GM12801 (cell line): Measurements from ENCODE around the gene GRM8.

Source experiments
- TF ChIP-seq, protein P1 (sequence below): IDR thresholded peaks from one replicate; pipeline ENCODE4 v1.5.1; 2011; ENCODE audit warnings: control low read depth; ENCODE audit not compliant: insufficient read length; ENCODE audit errors: extremely low read depth

Gene GRM8

GRCh38 chr7:126718419-126718818 is 534.3 kb downstream of the GRM8 start:
- TF ChIP-seq, protein P1, sequence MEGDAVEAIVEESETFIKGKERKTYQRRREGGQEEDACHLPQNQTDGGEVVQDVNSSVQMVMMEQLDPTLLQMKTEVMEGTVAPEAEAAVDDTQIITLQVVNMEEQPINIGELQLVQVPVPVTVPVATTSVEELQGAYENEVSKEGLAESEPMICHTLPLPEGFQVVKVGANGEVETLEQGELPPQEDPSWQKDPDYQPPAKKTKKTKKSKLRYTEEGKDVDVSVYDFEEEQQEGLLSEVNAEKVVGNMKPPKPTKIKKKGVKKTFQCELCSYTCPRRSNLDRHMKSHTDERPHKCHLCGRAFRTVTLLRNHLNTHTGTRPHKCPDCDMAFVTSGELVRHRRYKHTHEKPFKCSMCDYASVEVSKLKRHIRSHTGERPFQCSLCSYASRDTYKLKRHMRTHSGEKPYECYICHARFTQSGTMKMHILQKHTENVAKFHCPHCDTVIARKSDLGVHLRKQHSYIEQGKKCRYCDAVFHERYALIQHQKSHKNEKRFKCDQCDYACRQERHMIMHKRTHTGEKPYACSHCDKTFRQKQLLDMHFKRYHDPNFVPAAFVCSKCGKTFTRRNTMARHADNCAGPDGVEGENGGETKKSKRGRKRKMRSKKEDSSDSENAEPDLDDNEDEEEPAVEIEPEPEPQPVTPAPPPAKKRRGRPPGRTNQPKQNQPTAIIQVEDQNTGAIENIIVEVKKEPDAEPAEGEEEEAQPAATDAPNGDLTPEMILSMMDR: no peak

DNA sequence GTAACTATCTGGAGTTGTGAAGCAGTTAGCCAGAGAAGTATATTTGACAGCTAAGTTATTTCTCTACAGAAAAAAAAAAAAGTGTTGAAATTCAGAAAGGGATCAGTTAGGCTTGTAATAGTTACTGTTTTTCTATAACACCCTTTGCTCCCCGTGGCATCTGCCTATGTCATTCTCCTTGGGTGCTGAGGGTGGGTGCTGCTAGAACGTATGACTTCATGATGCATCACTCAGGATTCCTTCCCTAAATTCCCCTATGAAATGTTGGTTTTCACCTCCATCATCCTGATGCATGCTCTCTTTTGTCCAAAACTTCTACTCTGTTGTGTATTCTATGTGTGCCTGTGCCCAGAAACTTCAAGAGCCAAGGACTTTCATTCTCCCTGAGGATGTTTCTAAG is 536.4 kb downstream of the GRM8 start:
- TF ChIP-seq, protein P1: no peak

DNA sequence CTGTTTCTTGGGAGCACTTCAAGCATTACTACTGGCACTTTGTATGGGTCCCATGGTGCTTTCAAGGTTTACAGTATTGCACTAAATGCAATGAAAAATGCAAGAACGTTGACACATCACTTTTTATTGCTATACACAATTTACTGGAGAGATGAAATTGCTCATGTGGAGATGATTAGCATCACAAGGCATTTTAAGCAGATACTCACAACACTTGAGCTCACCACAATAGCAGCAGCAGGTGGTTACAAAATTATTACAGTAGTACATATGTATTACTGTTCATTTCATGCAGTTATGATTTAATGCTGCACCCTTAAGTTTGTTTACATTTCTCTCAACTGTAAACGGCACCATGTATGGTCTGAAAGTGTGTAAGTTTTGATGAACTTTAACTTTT is 537.7 kb downstream of the GRM8 start:
- TF ChIP-seq, protein P1: no peak

GRCh38 chr7:126702242-126703016 is 550.3 kb downstream of the GRM8 start:
- TF ChIP-seq, protein P1: no peak

- TF ChIP-seq, protein P1: no peak
Measured at GRCh38 chr7:126700807-126701604, 551.7 kb downstream of the GRM8 start.

DNA sequence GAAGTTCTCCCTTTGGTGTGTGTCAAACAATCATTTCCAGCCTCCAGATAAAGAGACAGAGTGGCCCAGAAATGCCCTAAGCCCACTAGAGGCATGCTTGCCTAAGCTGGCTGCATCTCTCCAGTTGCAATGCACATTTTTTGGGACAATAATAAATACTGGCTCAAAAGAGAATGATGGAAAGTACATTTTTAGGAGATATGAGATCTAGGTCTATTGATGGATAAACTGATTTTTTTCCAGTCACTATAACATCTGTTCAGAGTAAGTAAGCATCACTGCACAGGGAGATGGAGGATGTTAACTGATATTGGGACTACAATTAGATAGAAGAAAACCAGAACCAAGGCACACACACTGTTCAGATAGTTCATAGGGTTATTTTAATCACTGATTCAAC is 553.0 kb downstream of the GRM8 start:
- TF ChIP-seq, protein P1: no peak

GRCh38 chr7:126698909-126699308 is 553.8 kb downstream of the GRM8 start:
- TF ChIP-seq, protein P1: no peak
